ENCODE measurements around the gene ZNF672. TPM values are rescaled to one million over a fixed set of nuclear protein-coding genes. Genes with fewer than 3 reads are reported as not detected.
"Not testable (repeated sequence)": the region's sequence is repeated elsewhere in the genome, so short reads cannot be mapped to it uniquely, and the experiment has no call there.

Gene ZNF672
- total RNA-seq, 1 donor from 2014 or later: 45.2 TPM

GRCh38 chr1:248873993-248874533, 36.0 kb downstream of the ZNF672 start:
- Mint-ChIP-seq H3K9me3 (no peaks in the 10 kb centered on the region), H3K4me3 (peak overlapping the region; percentile 87), H3K36me3 (ENCODE audit: low read depth) (no peaks in the 10 kb centered on the region), H3K27ac (peak overlapping the region; percentile 95), H3K4me1 (ENCODE audit: low read depth) (peaks cover 26% of the 10 kb centered on the region), H3K27me3 (ENCODE audit: insufficient read depth) (peaks cover 20% of the 10 kb centered on the region)
- peak; percentile 73 for DNase-seq (ENCODE audit: low spot score)
- intact Hi-C loops (cut with micrococcal nuclease): loop anchor here (1.0 kb wide), 5 partner anchors 11 to 48 kb away; partner anchors contain the start of genes PGBD2, ZNF672 and ZNF692

- intact Hi-C loops (cut with micrococcal nuclease): no loop called here
- Mint-ChIP-seq H3K4me1 (ENCODE audit: low read depth) (no peaks in the 10 kb centered on the region), H3K27me3 (ENCODE audit: insufficient read depth) (peaks cover 37% of the 10 kb centered on the region), H3K4me3 (no peak overlapping the region), H3K9me3 (no peaks in the 10 kb centered on the region), H3K27ac (no peak overlapping the region), H3K36me3 (ENCODE audit: low read depth) (no peaks in the 10 kb centered on the region)
- no peak for DNase-seq (ENCODE audit: low spot score)
Measured at GRCh38 chr1:248881261-248881660, 43.2 kb downstream of the ZNF672 start.

GRCh38 chr1:248882427-248882826, 44.4 kb downstream of the ZNF672 start:
- H3K36me3 Mint-ChIP-seq (ENCODE audit: low read depth); H3K4me1 Mint-ChIP-seq (ENCODE audit: low read depth); DNase-seq (ENCODE audit: low spot score); H3K4me3 Mint-ChIP-seq; intact Hi-C loops (cut with micrococcal nuclease); H3K9me3 Mint-ChIP-seq; H3K27ac Mint-ChIP-seq: not testable (repeated sequence)
- peaks cover 37% of the 10 kb centered on the region for H3K27me3 Mint-ChIP-seq (ENCODE audit: insufficient read depth)

- Mint-ChIP-seq H3K27me3 (ENCODE audit: insufficient read depth) (peaks cover 25% of the 10 kb centered on the region), H3K36me3 (ENCODE audit: low read depth) (no peaks in the 10 kb centered on the region), H3K27ac (no peak overlapping the region), H3K4me3 (no peak overlapping the region), H3K4me1 (ENCODE audit: low read depth) (no peaks in the 10 kb centered on the region), H3K9me3 (no peaks in the 10 kb centered on the region)
- intact Hi-C loops (cut with micrococcal nuclease): no loop called here
- DNase-seq (ENCODE audit: low spot score): no peak
Measured at GRCh38 chr1:248884632-248885295, 46.7 kb downstream of the ZNF672 start.

DNA sequence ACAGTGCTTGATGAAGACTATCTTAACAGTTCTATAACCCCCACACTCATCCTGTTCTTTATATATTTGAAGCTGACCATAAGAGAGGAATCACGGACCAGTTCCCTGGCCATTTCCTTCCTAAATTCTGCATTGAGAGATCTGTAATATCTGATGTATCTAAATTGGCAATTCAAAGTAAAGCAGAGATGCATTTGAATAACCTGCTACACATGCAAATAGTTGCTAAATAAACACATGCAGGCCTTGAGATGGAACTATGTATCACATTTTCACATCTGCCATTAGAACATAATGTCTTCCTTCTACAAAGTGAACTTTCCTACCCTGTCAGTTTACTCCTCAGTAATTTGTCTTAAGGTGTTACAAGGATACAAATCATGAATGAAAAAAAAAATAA, 47.6 kb downstream of the ZNF672 start:
- intact Hi-C loops (cut with micrococcal nuclease): no loop called here
- H3K9me3 Mint-ChIP-seq: no peaks in the 10 kb centered on the region
- H3K4me1 Mint-ChIP-seq (ENCODE audit: low read depth): no peaks in the 10 kb centered on the region
- H3K27me3 Mint-ChIP-seq (ENCODE audit: insufficient read depth): peaks cover 18% of the 10 kb centered on the region
- no peak overlapping the region for H3K27ac Mint-ChIP-seq
- no peaks in the 10 kb centered on the region for H3K36me3 Mint-ChIP-seq (ENCODE audit: low read depth)
- H3K4me3 Mint-ChIP-seq: no peak overlapping the region
- no peak for DNase-seq (ENCODE audit: low spot score)

DNA sequence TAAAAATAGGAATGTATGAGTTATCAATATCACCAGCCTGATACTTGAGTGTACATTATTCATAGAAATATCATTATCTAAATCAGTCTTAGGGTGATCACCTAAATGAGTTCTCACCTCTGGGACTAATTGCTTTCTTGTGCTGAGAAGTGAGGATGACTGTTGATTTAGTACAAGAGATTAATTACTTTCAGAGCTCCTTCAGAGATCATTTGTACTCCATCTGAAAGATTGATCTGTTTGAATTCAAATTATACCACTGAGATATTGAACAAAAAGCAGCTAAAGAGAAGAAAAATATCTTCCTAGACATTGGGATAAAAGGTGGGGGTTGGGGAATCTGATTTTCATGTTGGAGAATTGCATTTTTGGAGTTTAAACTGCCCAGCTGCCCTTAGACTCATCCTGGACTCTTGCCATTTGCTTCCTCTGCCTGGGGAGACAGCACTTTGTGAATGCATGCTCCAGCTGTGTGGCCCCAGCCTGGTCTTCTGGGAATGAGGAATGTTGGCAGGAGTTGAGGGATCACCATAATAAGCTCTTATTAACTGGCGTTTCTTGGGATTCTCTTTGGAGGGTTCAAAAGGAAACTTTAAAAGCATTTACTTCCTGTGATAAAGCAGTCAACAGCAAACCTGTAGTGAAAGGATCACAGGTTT, 48.3 kb downstream of the ZNF672 start:
- DNase-seq (ENCODE audit: low spot score): no peak
- no peaks in the 10 kb centered on the region for H3K9me3 Mint-ChIP-seq
- no peak overlapping the region for H3K4me3 Mint-ChIP-seq
- peaks cover 18% of the 10 kb centered on the region for H3K27me3 Mint-ChIP-seq (ENCODE audit: insufficient read depth)
- no peaks in the 10 kb centered on the region for H3K36me3 Mint-ChIP-seq (ENCODE audit: low read depth)
- H3K27ac Mint-ChIP-seq: no peak overlapping the region
- no peaks in the 10 kb centered on the region for H3K4me1 Mint-ChIP-seq (ENCODE audit: low read depth)
- intact Hi-C loops (cut with micrococcal nuclease): no loop called here

- H3K9me3 Mint-ChIP-seq; H3K27ac Mint-ChIP-seq; H3K4me1 Mint-ChIP-seq (ENCODE audit: low read depth); H3K4me3 Mint-ChIP-seq; H3K36me3 Mint-ChIP-seq (ENCODE audit: low read depth); intact Hi-C loops (cut with micrococcal nuclease); DNase-seq (ENCODE audit: low spot score): not testable (repeated sequence)
- peaks cover 29% of the 10 kb centered on the region for H3K27me3 Mint-ChIP-seq (ENCODE audit: insufficient read depth)
Measured at GRCh38 chr1:248889914-248890243, 51.9 kb downstream of the ZNF672 start.

DNA sequence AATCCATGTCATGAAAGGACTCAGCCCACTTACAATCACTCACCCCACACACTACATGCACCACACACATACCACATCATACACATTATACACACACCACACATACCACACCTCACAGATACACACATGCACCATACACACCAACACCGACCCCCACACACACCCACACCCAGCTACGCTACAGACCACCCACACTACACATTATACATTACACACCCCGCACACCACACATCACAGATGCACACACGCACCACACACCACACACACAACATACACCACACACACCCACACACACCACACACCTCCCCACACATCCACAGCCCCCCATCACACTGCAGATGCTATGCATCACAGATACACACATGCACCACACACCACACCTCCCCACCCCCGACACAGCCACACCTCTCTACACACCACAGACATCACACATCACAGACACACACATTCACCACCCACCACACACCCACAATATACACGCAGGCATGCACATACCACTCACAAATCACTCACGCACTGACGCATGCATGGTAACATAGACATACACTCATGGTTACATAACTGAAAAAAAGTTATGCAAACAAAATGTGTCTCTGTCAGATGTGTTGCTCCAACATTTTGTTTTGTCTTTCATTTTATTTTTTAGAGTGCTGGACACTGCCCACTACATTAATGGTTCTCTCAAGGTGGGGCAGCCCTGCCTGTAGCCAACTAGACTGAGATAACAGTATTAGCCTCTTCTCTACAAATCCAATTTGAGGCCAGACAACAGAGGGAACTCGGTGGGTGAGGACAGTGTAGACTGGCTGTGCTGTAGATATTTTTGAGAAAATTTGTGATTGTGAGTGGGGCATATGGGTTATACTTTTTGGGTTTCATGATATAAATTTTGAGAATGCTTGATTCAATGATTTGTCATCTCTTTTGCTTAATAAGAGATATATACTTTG, 52.8 kb downstream of the ZNF672 start:
- Mint-ChIP-seq H3K4me3 (no peak overlapping the region), H3K27ac (no peak overlapping the region), H3K4me1 (ENCODE audit: low read depth) (no peaks in the 10 kb centered on the region), H3K27me3 (ENCODE audit: insufficient read depth) (peaks cover 28% of the 10 kb centered on the region), H3K36me3 (ENCODE audit: low read depth) (no peaks in the 10 kb centered on the region), H3K9me3 (no peaks in the 10 kb centered on the region)
- no peak for DNase-seq (ENCODE audit: low spot score)
- intact Hi-C loops (cut with micrococcal nuclease): no loop called here

DNA sequence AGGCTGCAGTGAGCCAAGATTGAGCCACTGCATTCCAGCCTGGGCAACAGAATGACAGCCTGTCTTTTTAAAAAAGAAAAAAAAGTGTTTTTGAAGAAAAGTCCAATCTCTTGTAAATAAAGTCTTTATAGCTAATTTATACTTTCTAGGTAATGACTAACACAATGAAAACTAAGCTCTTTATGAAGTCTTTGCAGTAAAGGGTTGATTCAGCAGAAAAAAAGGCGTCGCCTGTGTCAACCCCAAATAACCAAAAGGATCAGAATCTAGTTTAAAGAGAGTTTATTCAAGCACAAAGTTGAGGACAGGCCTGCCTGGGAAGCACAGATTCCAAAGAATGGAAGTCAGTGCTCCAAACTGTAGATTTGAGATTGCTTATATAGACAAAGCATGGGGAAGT, 53.7 kb downstream of the ZNF672 start:
- no peaks in the 10 kb centered on the region for H3K36me3 Mint-ChIP-seq (ENCODE audit: low read depth)
- no peaks in the 10 kb centered on the region for H3K4me1 Mint-ChIP-seq (ENCODE audit: low read depth)
- H3K4me3 Mint-ChIP-seq: no peak overlapping the region
- H3K27me3 Mint-ChIP-seq (ENCODE audit: insufficient read depth): peaks cover 24% of the 10 kb centered on the region
- DNase-seq (ENCODE audit: low spot score): no peak
- no peaks in the 10 kb centered on the region for H3K9me3 Mint-ChIP-seq
- no peak overlapping the region for H3K27ac Mint-ChIP-seq
- intact Hi-C loops (cut with micrococcal nuclease): no loop called here

- Mint-ChIP-seq H3K4me1 (ENCODE audit: low read depth) (no peaks in the 10 kb centered on the region), H3K36me3 (ENCODE audit: low read depth) (no peaks in the 10 kb centered on the region), H3K9me3 (no peaks in the 10 kb centered on the region), H3K27me3 (ENCODE audit: insufficient read depth) (peaks cover 21% of the 10 kb centered on the region), H3K4me3 (no peak overlapping the region), H3K27ac (no peak overlapping the region)
- DNase-seq (ENCODE audit: low spot score): no peak
- intact Hi-C loops (cut with micrococcal nuclease): no loop called here
Measured at GRCh38 chr1:248892590-248892989, 54.6 kb downstream of the ZNF672 start.

GRCh38 chr1:248894837-248895236, 56.8 kb downstream of the ZNF672 start:
- Mint-ChIP-seq H3K27ac (no peak overlapping the region), H3K9me3 (no peaks in the 10 kb centered on the region), H3K4me3 (no peak overlapping the region), H3K36me3 (ENCODE audit: low read depth) (no peaks in the 10 kb centered on the region), H3K4me1 (ENCODE audit: low read depth) (no peaks in the 10 kb centered on the region), H3K27me3 (ENCODE audit: insufficient read depth) (peaks cover 37% of the 10 kb centered on the region)
- DNase-seq (ENCODE audit: low spot score): no peak
- intact Hi-C loops (cut with micrococcal nuclease): no loop called here

GRCh38 chr1:248897412-248898337, 59.7 kb downstream of the ZNF672 start:
- intact Hi-C loops (cut with micrococcal nuclease): no loop called here
- no peak for DNase-seq (ENCODE audit: low spot score)
- H3K27me3 Mint-ChIP-seq (ENCODE audit: insufficient read depth): peaks cover 46% of the 10 kb centered on the region
- peaks cover 1% of the 10 kb centered on the region for H3K36me3 Mint-ChIP-seq (ENCODE audit: low read depth)
- peaks cover 5% of the 10 kb centered on the region for H3K4me1 Mint-ChIP-seq (ENCODE audit: low read depth)
- no peaks in the 10 kb centered on the region for H3K9me3 Mint-ChIP-seq
- no peak overlapping the region for H3K27ac Mint-ChIP-seq
- no peak overlapping the region for H3K4me3 Mint-ChIP-seq
